GM11168 (cell line): ENCODE data around the gene OR6B2.

Source experiments
- in situ Hi-C: fragments of 300-500 bp; cut with MboI; formaldehyde crosslinking; loops from one replicate; pipeline ENCODE4 v1.12.0; 2022; ENCODE audit warnings: low sequenced_read_pairs; ENCODE audit not compliant: unreplicated experiment

Gene OR6B2

GRCh38 chr2:240043279-240043989 lies 13.2 kb upstream of the OR6B2 start:
- in situ Hi-C loops: no loop called here

GRCh38 chr2:240042740-240043139 lies 12.5 kb upstream of the OR6B2 start:
- in situ Hi-C loops: no loop called here

- in situ Hi-C loops: no loop called here
Measured at GRCh38 chr2:240041363-240041762, 11.1 kb upstream of the OR6B2 start.

GRCh38 chr2:240037358-240037757 lies 7.1 kb upstream of the OR6B2 start:
- in situ Hi-C loops: no loop called here

- in situ Hi-C loops: no loop called here
Measured at GRCh38 chr2:240033330-240033678, 3.1 kb upstream of the OR6B2 start.

GRCh38 chr2:240032406-240033329 lies 2.4 kb upstream of the OR6B2 start:
- in situ Hi-C loops: no loop called here

- in situ Hi-C loops: no loop called here
Measured at GRCh38 chr2:240024766-240025165, 5.5 kb downstream of the OR6B2 start.

GRCh38 chr2:240023792-240024191 lies 6.4 kb downstream of the OR6B2 start:
- in situ Hi-C loops: no loop called here

- in situ Hi-C loops: no loop called here
Measured at GRCh38 chr2:240021488-240022104, 8.6 kb downstream of the OR6B2 start.

- in situ Hi-C loops: no loop called here
Measured at GRCh38 chr2:240018071-240018750, 12.0 kb downstream of the OR6B2 start.

- in situ Hi-C loops: no loop called here
Measured at GRCh38 chr2:240014327-240014726, 15.9 kb downstream of the OR6B2 start.

GRCh38 chr2:240013343-240013742 lies 16.9 kb downstream of the OR6B2 start:
- in situ Hi-C loops: no loop called here

GRCh38 chr2:240002983-240003382 lies 27.2 kb downstream of the OR6B2 start:
- in situ Hi-C loops: no loop called here

- in situ Hi-C loops: no loop called here
Measured at GRCh38 chr2:240000671-240001070, 29.6 kb downstream of the OR6B2 start.

- in situ Hi-C loops: no loop called here
Measured at GRCh38 chr2:239997686-239998409, 32.4 kb downstream of the OR6B2 start.

- in situ Hi-C loops: no loop called here
Measured at GRCh38 chr2:239994086-239994485, 36.1 kb downstream of the OR6B2 start.

- in situ Hi-C loops: no loop called here
Measured at GRCh38 chr2:239993291-239993690, 36.9 kb downstream of the OR6B2 start.

GRCh38 chr2:239991689-239992314 lies 38.4 kb downstream of the OR6B2 start:
- in situ Hi-C loops: no loop called here

GRCh38 chr2:239990966-239991365 lies 39.3 kb downstream of the OR6B2 start:
- in situ Hi-C loops: no loop called here
